ENCODE results near the gene QRFP. TPM values are rescaled to one million over a fixed set of nuclear protein-coding genes. Genes with fewer than 3 reads are reported as not detected.

The QRFP gene
- total RNA-seq, 2 donors from 2014 or later: not detected

- Histone ChIP-seq H3K27ac (ENCODE audit: low read depth, low read length) (peak overlapping the region; percentile 28), H3K4me1 (ENCODE audit: control insufficient read depth, insufficient read depth, low read length) (no peaks in the 10 kb centered on the region), H3K4me3 (ENCODE audit: low read length) (no peak overlapping the region), H3K9ac (ENCODE audit: extremely low read depth, low read length, poor library complexity, severe bottlenecking) (no peak overlapping the region), H3K27me3 (ENCODE audit: control insufficient read depth, insufficient read depth, low read length, poor library complexity, severe bottlenecking) (no peaks in the 10 kb centered on the region), H3K9me3 (ENCODE audit: control insufficient read depth, low read length) (no peaks in the 10 kb centered on the region), H3K36me3 (ENCODE audit: control insufficient read depth, insufficient read depth, low read length) (peaks cover 64% of the 10 kb centered on the region)
- DNase-seq: no peak
- Mint-ChIP-seq H3K27ac (peak overlapping the region; percentile 83), H3K4me1 (peaks cover 20% of the 10 kb centered on the region), H3K36me3 (ENCODE audit: low read depth) (peaks cover 46% of the 10 kb centered on the region), H3K9me3 (no peaks in the 10 kb centered on the region), H3K4me3 (no peak overlapping the region), H3K27me3 (ENCODE audit: insufficient read depth) (no peaks in the 10 kb centered on the region)
- TF ChIP-seq CTCF (conservative IDR thresholded peaks at IDR 0.05): no peak
- WGBS, 2 experiments (ENCODE audit: insufficient coverage in 1 of 2, insufficient read length in 1 of 2): 80 to 89% methylated on average over 18 to 20 of the region's 20 CpGs
These were observed 37.6 kb downstream of the QRFP start for GRCh38 chr9:130858739-130859705.

DNA sequence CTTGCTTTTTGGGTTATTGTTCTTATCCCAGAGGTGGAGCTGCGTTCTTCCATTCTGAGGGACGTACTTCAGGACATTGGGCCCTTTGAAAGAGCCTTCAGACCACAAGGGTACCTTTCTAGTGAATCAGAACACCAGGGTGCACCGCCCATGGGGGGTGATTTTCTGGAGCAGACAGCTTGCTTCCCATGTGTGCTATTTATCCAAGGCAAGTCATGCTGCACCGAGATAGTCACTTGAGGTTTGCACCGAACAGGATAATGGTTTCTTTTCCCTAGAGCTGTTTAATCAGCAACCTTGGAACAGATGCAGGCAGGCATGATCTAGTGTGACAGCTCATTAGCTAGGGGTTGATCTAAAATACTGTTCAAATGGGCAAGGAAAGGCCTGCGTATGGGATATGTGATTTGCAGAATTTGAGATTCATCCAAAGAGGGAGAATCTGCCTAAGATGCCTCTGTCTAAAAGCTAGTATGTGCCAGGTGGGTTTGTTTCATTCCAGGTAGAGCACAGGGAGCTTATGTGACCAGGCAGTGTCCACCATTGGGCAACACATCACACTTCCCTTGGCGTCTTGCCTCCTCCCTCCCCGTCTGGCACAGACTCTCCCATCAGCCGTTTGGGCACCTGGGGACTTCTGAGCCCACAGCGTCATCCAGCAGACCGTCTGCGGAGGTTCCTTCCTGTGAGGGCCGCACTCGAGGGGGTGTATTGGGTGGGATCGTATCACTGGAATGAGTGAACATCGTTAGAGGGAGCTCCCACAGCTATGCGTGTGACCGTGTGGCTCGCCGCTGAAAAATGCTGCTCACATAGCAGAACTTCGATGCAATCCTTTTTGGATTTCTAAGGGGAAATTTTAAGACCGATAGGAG lies 38.5 kb downstream of the QRFP start:
- peak overlapping the region; percentile 83 for H3K27ac Mint-ChIP-seq
- no peak overlapping the region for H3K4me3 Mint-ChIP-seq
- no peak for DNase-seq
- Histone ChIP-seq H3K36me3 (ENCODE audit: control insufficient read depth, insufficient read depth, low read length) (peaks cover 66% of the 10 kb centered on the region), H3K9me3 (ENCODE audit: control insufficient read depth, low read length) (no peaks in the 10 kb centered on the region), H3K4me1 (ENCODE audit: control insufficient read depth, insufficient read depth, low read length) (no peaks in the 10 kb centered on the region), H3K27me3 (ENCODE audit: control insufficient read depth, insufficient read depth, low read length, poor library complexity, severe bottlenecking) (no peaks in the 10 kb centered on the region), H3K4me3 (ENCODE audit: low read length) (no peak overlapping the region), H3K9ac (ENCODE audit: extremely low read depth, low read length, poor library complexity, severe bottlenecking) (no peak overlapping the region), H3K27ac (ENCODE audit: low read depth, low read length) (peak overlapping the region; percentile 12)
- peaks cover 45% of the 10 kb centered on the region for H3K36me3 Mint-ChIP-seq (ENCODE audit: low read depth)
- H3K9me3 Mint-ChIP-seq: no peaks in the 10 kb centered on the region
- WGBS, 2 experiments (ENCODE audit: insufficient coverage in 1 of 2, insufficient read length in 1 of 2): 89 to 91% methylated on average over 19 to 22 of the region's 22 CpGs
- H3K27me3 Mint-ChIP-seq (ENCODE audit: insufficient read depth): no peaks in the 10 kb centered on the region
- no peak for TF ChIP-seq CTCF (conservative IDR thresholded peaks at IDR 0.05)
- H3K4me1 Mint-ChIP-seq: peaks cover 20% of the 10 kb centered on the region

DNA sequence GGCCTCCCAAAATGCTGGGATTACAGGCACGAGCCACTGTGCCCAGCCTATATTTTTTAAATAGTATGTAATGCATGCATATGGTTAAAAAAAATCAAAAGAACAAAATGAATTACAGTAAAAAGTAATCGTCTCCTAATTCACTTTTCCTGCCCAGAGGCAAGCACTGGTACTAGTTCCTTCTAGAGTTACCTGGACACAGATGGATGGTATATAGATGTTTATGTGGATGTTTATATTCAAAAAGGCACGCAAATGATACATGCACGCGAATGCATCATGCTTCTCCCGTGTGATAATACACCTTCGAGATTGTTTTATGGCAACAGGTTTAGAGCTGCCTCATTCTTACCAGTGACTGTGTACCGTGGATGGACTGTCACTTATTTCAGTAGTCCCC lies 40.1 kb downstream of the QRFP start:
- peaks cover 46% of the 10 kb centered on the region for H3K36me3 Mint-ChIP-seq (ENCODE audit: low read depth)
- Histone ChIP-seq H3K4me3 (ENCODE audit: low read length) (no peak overlapping the region), H3K4me1 (ENCODE audit: control insufficient read depth, insufficient read depth, low read length) (no peaks in the 10 kb centered on the region), H3K9me3 (ENCODE audit: control insufficient read depth, low read length) (no peaks in the 10 kb centered on the region), H3K9ac (ENCODE audit: extremely low read depth, low read length, poor library complexity, severe bottlenecking) (no peak overlapping the region), H3K36me3 (ENCODE audit: control insufficient read depth, insufficient read depth, low read length) (peaks cover 58% of the 10 kb centered on the region), H3K27ac (ENCODE audit: low read depth, low read length) (no peak overlapping the region), H3K27me3 (ENCODE audit: control insufficient read depth, insufficient read depth, low read length, poor library complexity, severe bottlenecking) (no peaks in the 10 kb centered on the region)
- no peak overlapping the region for H3K4me3 Mint-ChIP-seq
- 96 to 98% methylated on average over 7 to 8 of the region's 8 CpGs for WGBS, 2 experiments (ENCODE audit: insufficient coverage in 1 of 2, insufficient read length in 1 of 2)
- H3K27me3 Mint-ChIP-seq (ENCODE audit: insufficient read depth): no peaks in the 10 kb centered on the region
- DNase-seq: no peak
- no peaks in the 10 kb centered on the region for H3K9me3 Mint-ChIP-seq
- H3K27ac Mint-ChIP-seq: no peak overlapping the region
- H3K4me1 Mint-ChIP-seq: peaks cover 20% of the 10 kb centered on the region
- no peak for TF ChIP-seq CTCF (conservative IDR thresholded peaks at IDR 0.05)
